ENCODE data around the gene UBL3. TPM values are rescaled to one million over a fixed set of nuclear protein-coding genes. Genes with fewer than 3 reads are reported as not detected.

The UBL3 gene
- total RNA-seq, 1 donor, result 48.2 TPM

- Histone ChIP-seq H3K4me1 (ENCODE audit: insufficient read depth, low read length) (peaks cover 8% of the 10 kb centered on the region), H3K9me3 (ENCODE audit: low read depth, low read length) (no peaks in the 10 kb centered on the region), H3K27me3 (ENCODE audit: insufficient read depth, low read length) (no peaks in the 10 kb centered on the region), H3K4me3 (ENCODE audit: low read length) (no peak overlapping the region)
These were observed 86.8 kb downstream of the UBL3 start for GRCh38 chr13:29763436-29764180.

GRCh38 chr13:29761815-29762214, 88.6 kb downstream of the UBL3 start:
- Histone ChIP-seq H3K9me3 (ENCODE audit: low read depth, low read length) (no peaks in the 10 kb centered on the region), H3K4me3 (ENCODE audit: low read length) (no peak overlapping the region), H3K4me1 (ENCODE audit: insufficient read depth, low read length) (peaks cover 10% of the 10 kb centered on the region), H3K27me3 (ENCODE audit: insufficient read depth, low read length) (no peaks in the 10 kb centered on the region)

- Histone ChIP-seq H3K9me3 (ENCODE audit: low read depth, low read length) (no peaks in the 10 kb centered on the region), H3K4me3 (ENCODE audit: low read length) (no peak overlapping the region)
These were observed 89.3 kb downstream of the UBL3 start for GRCh38 chr13:29761160-29761559.

DNA sequence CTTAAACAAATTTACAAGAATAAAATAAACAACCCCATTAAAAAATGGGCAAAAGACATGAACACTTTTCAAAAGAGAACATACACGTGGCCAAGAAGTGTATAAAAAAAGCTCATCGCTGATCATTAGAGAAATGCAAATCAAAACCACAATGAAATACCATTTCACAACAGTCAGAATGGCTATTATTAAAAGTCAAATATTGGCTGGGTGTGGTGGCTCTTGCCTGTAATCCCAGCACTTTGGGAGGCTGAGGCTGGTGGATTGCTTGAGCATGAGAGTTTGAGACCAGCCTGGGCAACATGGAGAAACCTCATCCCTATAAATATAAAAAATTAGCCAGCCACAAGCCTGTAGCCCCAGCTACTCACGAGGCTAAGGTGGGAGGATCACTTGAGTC, 89.9 kb downstream of the UBL3 start:
- Histone ChIP-seq H3K9me3 (ENCODE audit: low read depth, low read length) (no peaks in the 10 kb centered on the region), H3K4me3 (ENCODE audit: low read length) (no peak overlapping the region), H3K27me3 (ENCODE audit: insufficient read depth, low read length) (no peaks in the 10 kb centered on the region), H3K4me1 (ENCODE audit: insufficient read depth, low read length) (peaks cover 10% of the 10 kb centered on the region)

More at GRCh38 chr13:29761160-29761559, 89.3 kb downstream of the UBL3 start:
- Histone ChIP-seq H3K4me1 (ENCODE audit: insufficient read depth, low read length) (peaks cover 10% of the 10 kb centered on the region), H3K27me3 (ENCODE audit: insufficient read depth, low read length) (no peaks in the 10 kb centered on the region)

GRCh38 chr13:29758531-29759114, 91.8 kb downstream of the UBL3 start:
- Histone ChIP-seq H3K4me3 (ENCODE audit: low read length) (no peak overlapping the region), H3K4me1 (ENCODE audit: insufficient read depth, low read length) (peaks cover 10% of the 10 kb centered on the region), H3K9me3 (ENCODE audit: low read depth, low read length) (no peaks in the 10 kb centered on the region), H3K27me3 (ENCODE audit: insufficient read depth, low read length) (no peaks in the 10 kb centered on the region)

DNA sequence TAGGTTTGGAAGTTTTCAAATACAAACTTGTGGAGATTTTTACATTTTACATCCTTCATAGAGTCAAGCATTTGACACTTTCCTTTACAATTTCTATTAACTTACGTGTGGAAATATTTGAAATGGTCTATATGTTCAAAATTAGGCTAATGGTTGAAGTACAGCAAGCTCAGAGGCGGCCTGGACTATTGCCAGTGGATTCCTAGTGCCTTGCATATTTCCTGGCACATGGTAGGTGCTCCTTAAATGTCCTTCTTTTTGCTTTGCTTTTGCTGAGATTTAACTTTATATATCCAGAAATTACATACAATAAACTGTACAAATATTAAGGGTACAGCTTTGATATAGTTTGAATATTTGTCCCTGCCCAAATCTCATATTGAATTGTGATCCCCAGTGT, 93.9 kb downstream of the UBL3 start:
- no peaks in the 10 kb centered on the region for H3K9me3 ChIP-seq (ENCODE audit: low read depth, low read length)

GRCh38 chr13:29754473-29754806, 96.0 kb downstream of the UBL3 start:
- H3K27me3 ChIP-seq (ENCODE audit: insufficient read depth, low read length), result no peaks in the 10 kb centered on the region
- H3K4me3 ChIP-seq (ENCODE audit: low read length), result no peak overlapping the region
- H3K4me1 ChIP-seq (ENCODE audit: insufficient read depth, low read length), result peaks cover 10% of the 10 kb centered on the region
- no peaks in the 10 kb centered on the region for H3K9me3 ChIP-seq (ENCODE audit: low read depth, low read length)

More for the DNA sequence above, 93.9 kb downstream of the UBL3 start:
- no peaks in the 10 kb centered on the region for H3K27me3 ChIP-seq (ENCODE audit: insufficient read depth, low read length)
- H3K4me3 ChIP-seq (ENCODE audit: low read length), result no peak overlapping the region
- H3K4me1 ChIP-seq (ENCODE audit: insufficient read depth, low read length), result peaks cover 10% of the 10 kb centered on the region

DNA sequence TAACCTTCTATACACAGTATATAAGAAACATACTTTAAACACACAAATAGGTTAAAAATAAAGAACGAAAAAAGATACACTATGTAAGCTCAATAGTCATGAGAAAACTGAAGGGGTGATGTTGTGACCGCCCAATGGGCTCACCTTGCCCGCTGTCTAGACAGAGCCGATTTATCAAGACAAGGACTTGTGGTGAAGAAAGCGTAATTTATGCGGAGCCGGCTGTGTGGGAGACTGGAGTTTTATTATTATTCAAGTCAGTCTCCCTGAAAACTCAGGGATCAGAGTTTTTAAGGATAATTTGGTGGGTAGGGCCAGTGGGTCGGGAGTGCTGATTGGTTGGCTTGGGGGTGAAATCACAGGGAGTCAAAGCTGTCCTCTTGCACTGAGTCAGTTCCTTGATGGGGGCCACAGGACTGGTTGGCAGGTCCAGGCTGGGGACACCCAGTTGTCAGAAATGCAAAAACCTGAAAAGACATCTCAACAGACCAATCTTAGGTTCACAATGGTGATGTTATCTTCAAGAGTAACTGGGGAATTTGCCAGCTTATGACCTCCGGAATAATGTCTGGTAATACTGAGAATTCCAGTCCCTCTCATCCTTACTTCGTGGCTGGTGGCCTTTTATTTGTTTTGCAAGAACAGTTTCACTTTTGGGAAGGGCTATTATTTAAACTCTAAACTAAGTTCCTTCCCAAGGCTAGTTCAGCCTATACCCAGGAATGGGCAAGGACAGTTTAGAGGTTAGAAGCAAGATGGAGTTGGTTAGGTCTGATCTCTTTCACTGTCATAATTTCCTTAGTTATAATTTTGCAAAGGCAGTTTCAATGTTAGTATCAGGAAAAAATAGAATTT, 96.6 kb downstream of the UBL3 start:
- no peak overlapping the region for H3K4me3 ChIP-seq (ENCODE audit: low read length)
- no peaks in the 10 kb centered on the region for H3K27me3 ChIP-seq (ENCODE audit: insufficient read depth, low read length)
- H3K4me1 ChIP-seq (ENCODE audit: insufficient read depth, low read length), result peaks cover 5% of the 10 kb centered on the region
- no peaks in the 10 kb centered on the region for H3K9me3 ChIP-seq (ENCODE audit: low read depth, low read length)

DNA sequence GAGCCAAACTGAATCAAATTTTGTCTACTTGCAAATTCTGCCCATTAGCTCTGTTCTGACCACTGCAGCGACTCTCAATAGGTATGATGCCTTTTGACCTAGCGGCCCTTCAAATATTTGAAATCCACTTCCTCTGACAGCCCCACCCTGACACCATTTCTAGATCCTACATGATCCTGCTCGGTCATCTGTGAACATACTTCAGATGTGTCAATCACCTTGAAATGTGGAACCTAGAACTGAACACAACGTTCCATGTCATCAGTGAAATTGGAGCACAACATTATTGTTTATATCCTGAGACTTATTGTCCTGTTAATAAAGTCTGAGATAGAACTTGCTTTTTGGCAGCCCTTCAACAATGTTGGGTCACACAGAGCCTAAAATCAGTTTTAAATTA, 98.2 kb downstream of the UBL3 start:
- no peak overlapping the region for H3K4me3 ChIP-seq (ENCODE audit: low read length)
- no peaks in the 10 kb centered on the region for H3K4me1 ChIP-seq (ENCODE audit: insufficient read depth, low read length)
- H3K9me3 ChIP-seq (ENCODE audit: low read depth, low read length), result no peaks in the 10 kb centered on the region
- H3K27me3 ChIP-seq (ENCODE audit: insufficient read depth, low read length), result no peaks in the 10 kb centered on the region

DNA sequence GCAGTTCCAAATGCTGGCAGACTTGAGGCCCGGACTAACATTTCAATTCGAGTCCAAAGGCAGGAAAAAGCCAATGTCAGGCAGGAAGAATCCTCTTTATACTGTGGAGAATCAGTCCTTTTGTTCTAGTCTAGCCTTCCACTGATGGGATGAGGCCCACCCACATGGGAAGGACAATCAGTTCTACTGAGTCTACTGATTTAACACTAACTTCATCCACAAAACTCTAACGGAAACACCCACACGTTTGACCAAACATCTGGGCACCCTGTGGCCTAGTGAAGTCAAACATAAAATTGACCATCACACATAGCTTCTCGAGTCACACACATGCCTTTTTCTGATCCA, 100.3 kb downstream of the UBL3 start:
- Histone ChIP-seq H3K9me3 (ENCODE audit: low read depth, low read length) (no peaks in the 10 kb centered on the region), H3K27me3 (ENCODE audit: insufficient read depth, low read length) (no peaks in the 10 kb centered on the region), H3K4me1 (ENCODE audit: insufficient read depth, low read length) (no peaks in the 10 kb centered on the region), H3K4me3 (ENCODE audit: low read length) (no peak overlapping the region)

DNA sequence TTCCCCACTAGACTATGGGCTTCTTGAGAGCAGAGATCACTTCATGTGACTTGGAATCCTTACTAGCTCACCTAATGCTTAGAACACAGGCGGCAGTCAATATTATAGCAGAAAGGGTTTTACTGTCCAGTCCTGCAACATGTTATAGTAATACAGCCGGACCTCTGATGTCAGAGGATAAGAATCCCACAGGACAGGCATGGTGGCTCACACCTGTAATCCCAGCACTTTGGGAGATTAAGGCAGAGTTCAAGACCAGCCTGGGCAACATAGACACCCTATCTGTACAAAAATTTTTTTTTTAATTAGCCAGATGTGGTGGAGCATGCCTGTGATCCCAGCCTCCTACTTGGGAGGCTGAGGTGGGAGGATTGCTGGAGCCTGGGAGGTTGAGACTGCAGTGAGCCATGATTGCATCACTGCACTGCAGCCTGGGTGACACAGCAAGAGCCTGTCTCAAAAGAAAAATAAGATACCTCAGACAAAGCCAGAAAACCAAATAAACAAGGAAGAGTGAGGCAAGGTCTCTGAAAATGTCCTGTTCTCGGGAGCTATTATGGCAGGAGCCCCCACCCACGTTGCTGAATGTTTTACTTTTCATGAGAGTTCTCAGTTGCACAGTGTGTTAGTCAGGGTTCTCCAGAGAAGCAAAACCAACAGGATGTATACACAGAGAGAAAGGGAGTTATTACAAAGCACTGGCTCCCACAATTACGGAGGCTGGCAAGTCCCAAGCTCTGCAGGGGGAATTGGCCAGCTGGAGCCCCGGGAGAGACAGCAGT, 100.8 kb downstream of the UBL3 start:
- Histone ChIP-seq H3K4me1 (ENCODE audit: insufficient read depth, low read length) (no peaks in the 10 kb centered on the region), H3K27me3 (ENCODE audit: insufficient read depth, low read length) (no peaks in the 10 kb centered on the region), H3K9me3 (ENCODE audit: low read depth, low read length) (no peaks in the 10 kb centered on the region), H3K4me3 (ENCODE audit: low read length) (no peak overlapping the region)

DNA sequence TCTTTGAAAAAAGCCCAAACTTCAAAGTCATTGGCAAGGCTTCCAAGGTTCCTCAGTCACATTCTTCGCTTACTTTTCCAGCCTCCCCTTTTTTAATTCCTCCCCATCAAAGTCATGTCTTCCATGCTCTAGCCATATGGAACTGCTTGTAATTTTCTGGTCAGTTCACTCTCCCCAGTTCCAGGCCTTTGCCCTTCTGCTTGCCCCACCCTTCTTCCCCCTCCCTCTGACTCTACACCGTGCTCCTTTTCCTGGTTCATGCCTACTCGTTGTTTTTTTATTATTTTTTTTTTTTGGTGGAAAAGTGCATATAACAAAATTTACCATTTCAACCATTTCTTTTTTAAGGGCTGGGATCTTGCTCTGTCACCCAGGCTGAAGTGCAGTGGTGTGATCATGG, 102.3 kb downstream of the UBL3 start:
- H3K4me1 ChIP-seq (ENCODE audit: insufficient read depth, low read length), result no peaks in the 10 kb centered on the region
- H3K9me3 ChIP-seq (ENCODE audit: low read depth, low read length), result no peaks in the 10 kb centered on the region
- no peak overlapping the region for H3K4me3 ChIP-seq (ENCODE audit: low read length)
- H3K27me3 ChIP-seq (ENCODE audit: insufficient read depth, low read length), result no peaks in the 10 kb centered on the region

GRCh38 chr13:29746148-29746677, 104.2 kb downstream of the UBL3 start:
- Histone ChIP-seq H3K27me3 (ENCODE audit: insufficient read depth, low read length) (no peaks in the 10 kb centered on the region), H3K4me3 (ENCODE audit: low read length) (no peak overlapping the region), H3K9me3 (ENCODE audit: low read depth, low read length) (no peaks in the 10 kb centered on the region), H3K4me1 (ENCODE audit: insufficient read depth, low read length) (no peaks in the 10 kb centered on the region)

DNA sequence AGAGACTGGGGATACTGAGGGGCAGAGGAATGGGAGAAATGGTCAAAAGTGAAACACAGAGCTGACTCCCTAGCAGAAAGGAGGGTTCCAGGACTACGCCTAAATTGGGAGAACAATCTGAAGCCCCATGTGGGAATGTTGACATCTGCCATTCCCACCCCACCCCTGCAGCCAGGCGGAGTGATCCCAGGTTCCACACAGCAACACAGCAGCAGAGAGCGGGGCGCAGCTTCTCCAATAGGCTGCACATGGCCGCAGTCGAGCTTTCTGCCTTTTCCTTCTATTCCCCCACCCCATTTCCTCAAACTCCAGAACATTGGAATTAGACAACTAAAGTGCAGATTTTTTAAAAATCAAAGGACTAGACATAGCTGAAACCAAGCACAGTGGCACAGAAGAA, 104.7 kb downstream of the UBL3 start:
- H3K9me3 ChIP-seq (ENCODE audit: low read depth, low read length), result no peaks in the 10 kb centered on the region
- no peaks in the 10 kb centered on the region for H3K27me3 ChIP-seq (ENCODE audit: insufficient read depth, low read length)
- H3K4me1 ChIP-seq (ENCODE audit: insufficient read depth, low read length), result no peaks in the 10 kb centered on the region
- H3K4me3 ChIP-seq (ENCODE audit: low read length), result no peak overlapping the region

Data from mononuclear cell (primary cell).